ENCODE data around the gene PLA2G3.
"Not testable (repeated sequence)": the region's sequence is repeated elsewhere in the genome, so short reads cannot be mapped to it uniquely, and the experiment has no call there.

The PLA2G3 gene

DNA sequence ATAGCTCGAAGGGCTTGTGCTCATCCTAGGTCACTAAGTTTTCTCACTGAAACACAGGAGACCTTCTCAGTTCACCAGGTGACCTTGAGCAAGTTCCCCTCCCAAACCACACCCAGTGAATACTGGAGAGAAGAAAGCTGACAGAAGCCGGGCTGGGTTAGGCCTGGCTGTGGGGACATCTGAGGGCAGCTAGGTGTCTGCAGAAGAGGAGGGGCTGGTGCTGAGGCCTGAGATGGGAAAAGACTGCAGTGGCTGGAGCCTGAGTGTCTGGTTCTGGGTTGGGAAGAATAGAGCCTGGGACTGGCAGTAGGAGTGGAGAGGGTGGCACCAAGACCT, 18.1 kb downstream of the PLA2G3 start:
- no peak for DNase-seq

DNA sequence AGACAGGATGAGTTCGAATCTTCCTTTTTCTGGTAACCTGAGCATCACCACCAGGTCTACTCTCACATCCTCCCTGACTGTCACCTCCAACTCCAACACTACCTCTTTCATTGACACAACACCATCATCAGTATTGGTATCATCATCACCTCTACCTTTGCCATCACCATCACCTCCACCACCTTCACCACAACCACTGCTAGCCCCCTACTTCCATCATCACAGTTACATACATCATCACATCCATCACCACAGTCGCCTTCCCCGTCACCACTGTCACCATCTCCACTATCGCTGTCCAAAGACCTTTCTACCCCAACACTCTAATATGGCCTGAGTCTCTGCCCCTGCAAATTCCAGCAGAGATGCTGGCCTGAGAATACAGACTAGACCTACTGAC, 18.9 kb downstream of the PLA2G3 start:
- no peak for DNase-seq

DNA sequence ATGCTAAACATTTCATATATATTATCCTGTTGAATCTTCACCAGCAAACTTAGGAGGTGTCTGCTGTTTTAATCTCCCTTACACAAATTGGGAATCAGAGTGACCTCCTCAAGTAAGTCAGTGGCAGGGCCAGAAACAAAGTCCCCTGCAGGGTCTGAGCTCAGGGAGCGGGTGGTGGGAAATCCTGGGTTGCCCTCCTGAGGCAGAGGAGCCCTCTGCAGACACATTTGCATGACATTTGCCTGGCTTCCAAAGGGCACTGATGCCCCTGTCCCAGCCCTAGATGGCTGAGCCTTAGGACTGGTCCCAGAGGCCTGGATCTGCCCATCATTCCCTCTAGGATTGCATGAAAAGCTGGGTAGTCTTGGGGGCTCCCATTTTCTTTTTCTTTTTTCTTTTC, 19.7 kb downstream of the PLA2G3 start:
- no peak for DNase-seq

DNA sequence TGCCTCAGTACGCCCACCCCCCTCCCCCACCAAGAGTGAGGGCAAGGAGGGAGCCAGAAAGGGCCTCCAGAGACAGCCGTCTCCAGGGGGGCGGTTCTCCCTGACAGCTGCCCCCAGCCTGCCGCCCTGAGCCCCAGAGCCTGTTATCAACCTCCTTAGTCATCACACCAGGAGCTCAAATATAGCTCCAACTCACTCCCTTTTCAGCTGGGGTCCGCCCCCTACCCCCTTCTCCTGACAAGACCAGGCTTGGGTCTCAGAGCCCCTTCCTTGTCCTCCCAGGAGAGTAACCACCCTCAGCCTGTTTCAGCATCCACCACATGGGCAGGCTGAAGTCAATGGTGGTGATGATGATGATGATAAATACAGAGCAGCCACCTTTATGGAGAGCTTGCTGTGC, 20.1 kb downstream of the PLA2G3 start:
- DNase-seq: no peak

DNA sequence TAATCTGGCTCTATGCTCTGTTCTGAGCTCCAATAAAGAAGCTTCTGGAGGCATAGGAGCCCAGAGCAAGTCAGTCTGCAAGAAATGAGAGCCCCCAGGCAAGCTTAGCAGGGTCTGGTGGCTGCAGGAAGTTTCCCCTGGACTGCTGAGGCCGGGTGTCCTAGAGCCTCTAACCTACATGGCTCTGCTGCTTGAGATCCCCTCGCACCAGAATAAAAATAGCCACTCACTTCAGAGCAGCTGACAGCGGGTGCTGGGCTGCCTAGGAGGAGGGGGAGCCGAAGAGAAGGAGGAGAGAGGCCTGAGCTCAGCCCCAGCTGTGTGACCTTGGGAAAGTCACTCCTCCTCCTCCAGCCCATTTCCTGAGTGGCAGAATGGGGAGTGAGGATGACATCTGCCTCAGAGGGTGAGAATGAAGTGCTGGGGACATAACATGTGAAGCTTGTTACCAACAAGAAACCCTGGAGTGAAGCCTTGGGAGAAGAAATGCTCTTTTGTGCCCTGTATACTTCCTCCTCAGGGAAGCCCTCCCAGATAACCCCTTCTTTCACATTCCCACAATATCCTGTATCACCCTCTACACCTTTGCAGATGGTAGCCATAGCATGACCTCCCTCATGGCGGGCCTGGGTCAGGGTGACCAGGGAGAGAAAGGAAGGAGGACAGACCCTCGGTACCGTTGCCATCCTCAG, 21.1 kb downstream of the PLA2G3 start:
- DNase-seq: no peak

DNA sequence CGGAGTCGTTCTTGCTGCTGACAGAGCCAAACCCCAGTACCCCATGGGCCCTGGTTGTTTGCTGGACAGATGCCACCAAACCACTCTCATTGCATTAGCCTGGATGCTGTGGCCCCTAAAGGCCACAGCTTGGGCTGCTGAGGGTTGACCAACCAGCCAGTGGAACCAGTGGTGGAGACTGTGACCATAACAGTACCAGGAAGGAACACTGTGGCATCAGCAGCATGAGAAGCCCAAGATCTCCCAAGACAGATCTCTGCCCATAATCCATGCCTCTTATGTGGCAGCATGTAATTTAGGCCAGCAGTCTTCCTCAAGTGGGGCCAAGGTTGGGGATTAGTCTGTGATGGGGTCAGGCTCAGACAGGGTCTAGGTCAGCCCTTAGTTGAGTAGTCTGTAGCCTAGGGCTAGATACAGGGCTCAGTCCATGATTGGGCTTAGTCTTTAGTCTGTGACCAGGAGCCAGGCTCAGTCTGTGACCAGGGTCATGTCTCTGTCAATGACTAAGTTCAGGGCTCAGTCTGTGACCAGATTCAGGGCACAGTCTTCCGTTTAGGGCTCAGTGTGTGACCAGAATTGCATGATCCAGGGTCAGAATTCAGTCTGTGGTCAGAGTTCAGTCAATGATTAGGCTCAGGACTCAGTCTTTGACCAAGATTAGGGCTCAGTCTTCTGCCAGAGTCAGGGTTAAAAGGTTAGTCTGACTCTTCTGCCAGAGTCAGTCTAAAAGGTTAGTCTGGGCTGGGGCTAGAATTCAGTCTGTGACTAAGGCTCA, 22.1 kb downstream of the PLA2G3 start:
- no peak for DNase-seq

DNA sequence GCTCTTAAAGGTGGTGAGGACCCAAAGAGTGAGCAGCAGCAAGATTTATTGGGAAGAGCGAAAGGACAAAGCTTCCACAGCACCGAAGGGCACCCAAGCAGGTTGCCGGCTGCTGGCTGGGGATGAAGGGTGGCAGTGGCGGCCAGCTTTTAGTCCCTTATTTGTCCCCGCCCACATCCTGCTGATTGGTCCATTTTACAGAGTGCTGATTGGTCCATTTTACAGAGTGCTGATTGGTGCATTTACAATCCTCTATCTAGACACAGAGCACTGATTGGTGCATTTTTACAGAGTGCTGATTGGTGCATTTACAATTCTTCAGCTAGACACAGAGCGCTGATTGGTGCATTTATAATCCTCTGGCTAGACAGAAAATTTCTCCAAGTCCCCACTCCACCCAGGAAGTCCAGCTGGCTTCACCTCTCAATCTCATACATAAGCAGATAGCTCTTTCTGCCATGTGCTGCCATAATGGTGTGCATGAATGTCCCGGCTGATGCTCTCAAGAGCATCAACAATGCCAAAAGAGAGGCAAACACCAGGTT, 27.7 kb downstream of the PLA2G3 start:
- DNase-seq: not testable (repeated sequence)

DNA sequence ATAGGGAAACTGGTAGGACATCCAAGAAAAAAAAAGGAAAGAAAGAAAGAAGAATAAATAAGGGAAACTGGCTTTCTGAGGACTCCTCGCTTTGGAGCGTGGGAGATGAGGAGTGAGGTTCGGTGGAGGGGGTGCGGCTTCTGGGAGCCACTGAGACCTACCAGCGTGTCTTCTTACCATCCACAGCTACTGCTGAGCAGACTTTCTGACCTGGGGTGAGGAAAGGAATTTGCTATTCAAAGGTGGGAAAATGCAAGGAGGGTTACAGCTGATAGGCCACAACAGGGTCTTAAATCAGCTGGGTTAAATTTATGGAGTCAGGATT, 32.5 kb downstream of the PLA2G3 start:
- DNase-seq: no peak

DNA sequence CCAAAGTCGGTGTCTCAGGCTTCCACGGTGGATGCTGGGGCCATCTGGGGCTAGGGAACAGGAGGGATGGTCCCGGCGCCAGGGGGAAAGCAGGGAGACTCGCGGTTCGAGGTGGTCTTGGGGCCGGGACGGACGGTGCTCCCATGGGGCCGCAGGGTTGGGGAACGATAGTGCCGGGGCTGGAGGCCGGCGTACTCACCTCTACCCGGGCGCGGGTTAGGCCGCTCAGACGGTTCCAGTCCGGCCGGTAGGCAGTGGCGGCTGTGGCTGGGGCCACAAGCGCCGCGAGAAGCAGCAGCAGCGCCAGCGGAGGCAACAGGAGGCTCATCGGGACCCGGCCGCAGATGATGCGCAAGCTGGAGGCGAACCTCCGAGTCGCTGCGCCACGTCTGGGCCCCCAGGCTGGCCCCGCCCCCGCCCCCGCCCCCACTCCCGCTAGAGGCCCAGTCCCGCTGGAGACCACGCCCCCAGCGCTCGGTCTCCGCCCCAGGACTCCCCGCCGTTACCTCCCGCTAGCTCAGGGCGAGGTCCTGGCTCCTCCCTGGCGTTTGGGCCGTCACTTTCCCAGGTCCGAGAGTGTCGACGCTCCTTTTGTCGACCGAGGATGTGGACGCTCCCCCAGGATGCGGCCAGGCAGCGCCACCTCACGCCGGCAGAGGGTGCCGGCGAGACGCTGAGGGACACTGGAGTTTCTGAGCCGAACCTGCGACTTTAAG, 33.0 kb downstream of the PLA2G3 start, which contains the start of gene SELENOM:
Gene SELENOM, minus strand, starts transcription at position 391 of the 716 bp plus-strand sequence. Its CDS starts 63 bp downstream, at position 328.
- DNase-seq: peak; percentile 99

DNA sequence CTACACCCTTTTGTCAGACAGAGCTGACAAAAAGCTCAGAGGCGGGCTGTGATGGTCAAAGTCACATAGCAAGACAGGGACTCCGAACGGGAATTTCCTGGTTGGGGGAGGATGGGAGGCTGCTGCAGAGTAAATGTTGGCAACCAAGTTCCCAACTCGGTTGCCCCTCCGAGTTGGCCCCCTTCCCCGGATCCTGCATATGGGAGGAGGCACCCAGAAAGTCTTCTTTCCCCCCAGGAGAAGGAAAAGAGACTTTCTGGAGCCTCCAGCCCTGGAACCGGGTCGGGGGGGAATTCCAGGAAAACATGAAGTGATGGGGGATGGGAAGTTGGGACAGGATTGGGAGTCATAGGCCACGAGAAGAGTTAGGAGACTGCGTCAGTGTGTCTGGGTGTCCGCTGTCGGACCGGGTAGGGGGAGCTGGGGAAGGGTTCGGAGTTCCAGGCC, 33.6 kb downstream of the PLA2G3 start:
- DNase-seq: peak; percentile 57

DNA sequence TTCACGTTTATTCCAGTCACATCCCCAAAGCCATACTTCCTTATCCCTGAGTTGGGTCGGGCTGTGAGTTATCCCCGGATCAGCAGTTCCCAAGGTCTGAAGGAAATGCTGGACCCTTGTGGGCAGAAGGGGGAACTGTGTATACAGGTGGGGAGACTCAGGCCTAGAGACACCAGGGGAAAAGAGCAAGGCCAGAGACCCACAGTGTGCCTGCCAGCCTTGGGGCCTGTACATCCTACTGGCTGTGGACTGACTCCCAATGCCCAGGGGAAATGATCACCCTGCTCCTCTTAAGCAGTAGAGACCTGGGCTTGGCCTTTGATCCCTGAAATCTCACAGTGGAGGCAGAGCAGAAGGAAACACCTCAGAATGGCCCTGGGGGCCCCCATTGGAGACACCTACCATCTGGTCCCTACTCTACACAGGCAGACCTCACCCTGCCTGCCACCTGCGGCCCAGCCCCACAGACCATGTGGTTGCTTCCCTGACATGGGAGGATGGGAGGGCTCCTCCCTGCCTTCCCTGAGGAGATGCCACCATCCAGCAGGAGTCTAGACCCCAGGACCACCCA, 34.2 kb downstream of the PLA2G3 start:
- no peak for DNase-seq

DNA sequence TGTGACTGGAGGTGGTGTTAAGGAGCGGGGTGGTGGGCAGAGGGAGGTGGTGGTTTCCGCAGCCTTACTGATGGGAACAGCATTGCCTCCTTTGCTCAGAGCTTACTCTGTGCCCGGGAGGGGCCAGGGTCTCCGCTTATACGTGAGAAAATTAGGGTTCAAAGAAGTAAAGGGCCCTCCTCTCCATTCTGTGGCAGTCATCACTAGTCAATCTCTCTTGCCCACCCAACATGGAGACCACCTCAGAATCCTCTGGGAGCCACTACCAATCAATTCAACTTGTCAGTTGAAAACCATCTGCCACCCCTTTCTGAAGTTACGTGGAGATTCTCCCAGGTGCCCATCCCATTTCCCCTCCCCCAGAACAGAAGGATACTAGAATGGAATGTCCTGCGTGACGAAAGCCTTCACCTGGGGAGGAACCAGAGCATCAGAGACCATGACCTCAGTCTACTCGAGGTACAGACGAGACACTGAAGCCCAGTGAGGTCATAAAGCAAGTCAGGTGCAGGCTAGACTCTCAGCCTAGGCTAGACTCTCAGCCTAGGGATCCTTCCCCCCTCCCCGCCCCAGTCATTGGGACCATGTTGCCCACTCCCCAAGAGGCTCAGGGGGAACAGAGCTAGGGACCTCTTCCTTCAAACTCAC, 34.9 kb downstream of the PLA2G3 start:
- DNase-seq: no peak

DNA sequence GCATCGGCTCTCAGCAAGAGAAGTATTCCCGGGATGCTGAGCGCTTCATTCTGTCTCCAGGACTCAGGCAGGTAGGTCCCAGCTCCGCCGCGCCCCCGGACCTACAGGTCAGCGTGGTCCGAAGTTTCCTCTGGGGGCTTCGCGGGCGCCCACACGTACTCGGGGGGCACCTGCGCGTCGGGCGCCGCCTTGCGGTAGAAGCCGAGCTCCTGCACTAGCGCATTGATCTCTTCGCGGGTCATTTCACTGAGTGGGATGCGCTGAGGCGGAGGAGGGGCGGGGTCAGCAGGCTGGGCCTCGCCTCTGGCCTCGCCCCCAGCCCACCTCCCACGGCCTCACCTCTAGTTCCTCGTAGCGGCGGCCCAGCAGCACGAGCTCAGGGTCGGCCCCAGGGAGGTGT, 35.4 kb downstream of the PLA2G3 start:
- no peak for DNase-seq

DNA sequence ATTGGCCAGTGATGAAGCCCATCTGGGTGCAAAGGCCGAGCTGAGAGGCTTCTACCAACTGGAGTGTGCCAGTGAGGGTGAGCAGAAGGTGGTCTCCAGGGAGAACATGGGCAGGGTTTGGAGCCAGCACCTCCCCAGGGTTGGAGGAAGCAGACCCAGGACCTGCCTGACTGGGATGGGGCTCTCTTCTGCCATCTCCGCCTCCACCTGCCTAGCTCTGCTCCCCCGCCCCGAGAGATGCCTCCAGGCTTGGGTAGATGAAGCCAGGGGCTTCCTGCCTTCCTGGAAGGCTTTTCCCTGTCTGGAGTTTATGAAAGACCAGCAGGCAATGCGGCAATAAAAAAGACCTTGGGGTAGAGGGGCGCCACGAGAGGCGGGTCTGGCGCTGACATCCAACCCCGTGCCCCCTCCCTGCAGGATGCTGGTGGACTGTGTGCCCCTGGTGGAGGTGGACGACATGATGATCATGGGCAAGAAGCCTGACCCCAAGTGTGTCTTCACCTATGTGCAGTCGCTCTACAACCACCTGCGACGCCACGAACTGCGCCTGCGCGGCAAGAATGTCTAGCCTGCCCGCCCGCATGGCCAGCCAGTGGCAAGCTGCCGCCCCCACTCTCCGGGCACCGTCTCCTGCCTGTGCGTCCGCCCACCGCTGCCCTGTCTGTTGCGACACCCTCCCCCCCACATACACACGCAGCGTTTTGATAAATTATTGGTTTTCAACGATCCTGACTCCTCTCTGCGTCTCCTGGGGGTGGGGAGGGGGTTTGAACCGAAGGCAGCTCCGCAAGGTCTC, 36.2 kb downstream of the PLA2G3 start:
- DNase-seq: no peak

DNA sequence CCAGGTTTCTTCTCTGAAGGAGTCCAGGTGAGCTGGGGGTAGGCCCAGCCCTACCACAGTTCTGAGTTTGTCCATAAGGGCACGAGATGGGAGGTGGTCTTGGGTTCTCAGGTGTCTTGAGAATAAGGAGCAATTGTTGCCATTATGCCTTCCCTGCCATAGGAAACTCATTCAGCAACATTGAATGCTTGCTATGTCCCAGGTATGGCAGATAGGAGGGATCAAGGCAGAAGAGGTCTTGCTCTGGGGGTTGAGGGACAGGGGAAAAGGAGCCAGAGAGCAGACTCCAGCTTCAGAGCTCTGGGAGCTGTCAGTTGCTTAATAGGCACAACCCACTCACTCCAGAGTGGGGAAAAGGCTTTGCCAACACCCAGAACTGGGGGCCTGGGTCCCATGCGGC, 37.2 kb downstream of the PLA2G3 start:
- DNase-seq: no peak

DNA sequence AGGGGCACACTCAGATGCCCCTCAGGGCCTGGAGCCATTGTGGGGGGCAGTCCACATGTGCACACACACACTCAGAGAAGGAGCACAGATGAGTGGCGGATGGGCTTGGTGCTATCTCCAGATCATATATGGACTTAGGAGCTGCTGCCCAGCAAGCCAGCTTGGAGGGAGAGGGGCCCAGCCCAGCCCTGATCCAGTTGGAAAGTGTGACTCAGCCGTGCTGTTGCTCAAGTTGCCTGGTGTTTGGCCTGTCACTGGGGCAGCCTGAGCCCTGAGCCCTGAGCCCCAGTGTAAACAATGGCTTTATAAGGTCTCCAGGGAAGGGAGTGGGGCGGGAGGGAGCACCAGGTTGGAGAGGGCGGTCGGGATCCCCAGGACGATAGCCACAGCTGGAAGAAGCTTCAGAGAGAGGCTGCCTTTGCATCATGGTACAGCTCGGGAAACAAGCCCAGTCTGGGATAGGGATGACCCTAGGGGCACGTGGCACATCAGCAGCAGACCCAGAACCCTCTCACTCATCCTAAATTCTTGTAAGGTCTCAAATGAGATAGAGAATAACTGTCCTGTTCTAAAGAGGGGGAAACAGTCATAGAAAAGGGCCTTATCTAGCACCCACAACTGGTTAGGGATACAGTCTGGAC, 37.7 kb downstream of the PLA2G3 start:
- DNase-seq: peak; percentile 77

DNA sequence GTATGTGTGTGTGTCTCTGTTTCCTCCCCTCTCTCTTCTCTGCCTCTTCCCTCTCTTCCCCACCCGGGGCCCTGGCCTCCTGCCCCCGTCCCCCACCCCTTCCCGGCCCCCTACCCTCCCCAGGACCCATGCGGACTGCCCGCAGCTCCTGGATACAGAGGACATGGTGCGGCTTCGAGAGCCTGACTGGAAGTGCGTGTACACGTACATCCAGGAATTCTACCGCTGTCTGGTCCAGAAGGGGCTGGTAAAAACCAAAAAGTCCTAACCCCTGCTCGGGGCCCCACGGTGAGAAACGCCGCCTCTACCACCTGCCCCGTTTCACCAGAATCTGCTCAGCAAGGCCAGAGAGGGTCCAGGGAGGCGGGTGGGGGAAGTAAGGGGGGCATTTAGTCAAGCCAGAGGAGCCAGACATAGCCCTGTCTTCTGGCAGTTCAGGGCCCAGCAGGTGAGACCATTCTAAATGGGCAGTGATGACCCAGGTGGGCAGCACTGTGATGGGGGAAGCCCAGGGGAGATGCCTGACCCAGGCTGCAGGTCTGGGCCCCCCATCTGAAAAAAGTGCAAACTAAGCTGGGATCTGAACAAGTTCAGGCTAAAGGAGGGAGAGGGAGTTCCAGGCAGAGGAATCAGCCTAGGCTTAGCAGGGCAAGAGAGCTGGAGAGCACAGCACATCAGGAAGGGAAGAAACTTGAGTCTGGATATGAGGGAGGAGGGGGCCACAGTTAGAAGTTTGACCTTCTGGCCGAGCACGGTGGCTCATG, 39.4 kb downstream of the PLA2G3 start:
- DNase-seq: no peak

DNA sequence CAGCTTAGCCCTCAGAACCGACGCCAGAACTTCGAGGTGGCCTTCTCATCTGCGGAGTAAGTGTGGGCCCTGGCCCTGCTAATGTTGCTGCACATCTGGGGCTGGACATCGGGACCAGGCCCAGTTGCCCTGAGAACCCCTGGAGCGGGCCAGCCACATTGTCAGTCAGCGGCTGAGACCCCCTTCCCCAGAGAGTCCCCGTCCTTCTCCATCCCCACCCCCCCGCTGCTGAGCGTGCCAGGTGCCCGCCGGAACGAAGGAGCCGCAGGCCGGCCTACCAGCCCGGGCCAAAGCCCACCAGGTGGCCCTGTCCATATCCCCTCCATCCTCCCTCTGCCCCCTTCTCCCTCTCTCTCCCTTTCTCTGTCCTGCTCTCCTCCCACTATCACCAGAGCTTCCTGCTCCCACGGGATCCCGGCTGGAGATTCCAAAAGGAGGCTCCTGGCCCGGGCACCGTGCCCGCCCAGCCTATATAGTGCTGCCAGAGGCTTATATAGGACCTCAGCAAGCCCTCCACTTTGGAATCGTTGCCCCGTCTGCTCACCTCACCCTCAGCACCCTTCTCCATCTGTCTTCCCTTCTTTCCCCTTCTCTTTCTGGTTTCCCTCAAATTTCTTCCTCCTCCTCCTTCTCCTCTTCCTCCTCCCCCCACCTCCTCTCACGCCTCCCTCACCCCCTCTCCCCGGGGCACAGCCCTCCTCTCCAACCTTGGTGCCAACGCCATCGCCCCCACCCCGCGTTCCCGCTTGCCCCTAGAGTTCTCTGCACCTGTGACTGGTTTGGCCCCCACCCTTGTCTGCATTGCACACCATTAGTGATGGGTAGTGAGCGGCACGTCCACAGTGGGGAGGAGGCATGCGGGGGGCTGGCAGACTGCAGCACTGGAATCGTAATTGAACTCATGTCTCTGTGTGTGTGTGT, 40.2 kb downstream of the PLA2G3 start:
- DNase-seq: no peak

DNA sequence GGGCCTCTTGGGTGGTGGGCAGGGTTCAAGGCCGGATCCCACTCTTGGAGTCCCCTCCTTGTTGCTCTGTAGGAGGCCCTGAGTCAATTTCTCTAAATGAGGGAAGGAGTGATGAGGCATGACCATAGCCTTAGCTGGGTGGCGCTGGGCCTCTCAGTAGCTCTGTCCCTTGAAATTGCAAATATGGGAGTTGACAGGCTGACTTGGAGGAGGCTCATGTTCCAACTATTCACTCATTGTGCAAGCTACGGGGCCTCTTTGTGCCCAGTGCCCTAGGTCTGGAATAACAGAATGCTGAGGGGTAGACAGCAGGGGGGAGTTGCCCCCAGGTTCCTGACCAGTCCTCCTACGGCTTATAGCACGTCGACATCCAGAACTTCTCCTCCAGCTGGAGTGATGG, 40.9 kb downstream of the PLA2G3 start:
- DNase-seq: no peak

All from fibroblast of skin of right quadriceps (primary cell).